COLO668 (cell line): ENCODE data around the gene BCAP29.
"Not testable (repeated sequence)": the region's sequence is repeated elsewhere in the genome, so short reads cannot be mapped to it uniquely, and the experiment has no call there.

Source experiments
- DNase-seq: peaks from one replicate; lab custom pipeline; 2025; ENCODE audit not compliant: unreplicated experiment; lab: John Stamatoyannopoulos, UW

BCAP29 gene

GRCh38 chr7:107579885-107580715 lies at the start of gene BCAP29:
TSS of gene BCAP29 (plus strand) at chr7:107580246. CDS start at chr7:107580773, 527 bp downstream.
- peak; percentile 89 for DNase-seq

GRCh38 chr7:107530751-107531150 lies 49.3 kb upstream of the BCAP29 start:
- no peak for DNase-seq

GRCh38 chr7:107534139-107534538 lies 45.9 kb upstream of the BCAP29 start:
- DNase-seq, result no peak

- DNase-seq, result not testable (repeated sequence)
These were observed 42.8 kb upstream of the BCAP29 start for GRCh38 chr7:107537228-107537627.

GRCh38 chr7:107538001-107538400 lies 42.0 kb upstream of the BCAP29 start:
- DNase-seq, result peak; percentile 72

GRCh38 chr7:107543338-107543993 lies 36.6 kb upstream of the BCAP29 start:
- no peak for DNase-seq

GRCh38 chr7:107544848-107545591 lies 35.0 kb upstream of the BCAP29 start:
- no peak for DNase-seq

- DNase-seq, result no peak
These were observed 28.1 kb upstream of the BCAP29 start for GRCh38 chr7:107551936-107552335.

GRCh38 chr7:107555893-107556292 lies 24.2 kb upstream of the BCAP29 start:
- no peak for DNase-seq

- no peak for DNase-seq
These were observed 20.2 kb upstream of the BCAP29 start for GRCh38 chr7:107559864-107560263.

GRCh38 chr7:107560898-107561516 lies 19.0 kb upstream of the BCAP29 start:
- no peak for DNase-seq

- no peak for DNase-seq
These were observed 16.8 kb upstream of the BCAP29 start for GRCh38 chr7:107563081-107563774.

GRCh38 chr7:107563775-107564552 lies 16.1 kb upstream of the BCAP29 start, which contains the start of the genes COG5 and DUS4L:
TSS of gene COG5 (minus strand) at chr7:107563920. CDS start at chr7:107563896, 24 bp downstream.
TSS of gene DUS4L (plus strand) at chr7:107563971. CDS start at chr7:107567071, 3,100 bp downstream.
- peak; percentile 87 for DNase-seq

GRCh38 chr7:107564553-107565298 lies 15.3 kb upstream of the BCAP29 start:
- no peak for DNase-seq

GRCh38 chr7:107570298-107570697 lies 9.7 kb upstream of the BCAP29 start:
- no peak for DNase-seq

GRCh38 chr7:107573537-107573936 lies 6.5 kb upstream of the BCAP29 start:
- no peak for DNase-seq

- DNase-seq, result no peak
These were observed 527 bp upstream of the BCAP29 start for GRCh38 chr7:107579554-107579884.

GRCh38 chr7:107580716-107581383 lies 804 bp downstream of the BCAP29 start:
- DNase-seq, result no peak
